Measurements from ENCODE around the gene NPIPB13.
"Not testable (repeated sequence)": the region's sequence is repeated elsewhere in the genome, so short reads cannot be mapped to it uniquely, and the experiment has no call there.

- not testable (repeated sequence) for TF ChIP-seq GABPA (IDR thresholded peaks at IDR 0.05; ENCODE audit: low read depth); PRDM15 (CRISPR knock-in tag; IDR thresholded peaks at IDR 0.05)
Measured at GRCh38 chr16:30248379-30248778, at the start of gene NPIPB13.

All from GM12878 (cell line).